DOHH2 (cell line): ENCODE results near the gene MYH7B.

ENCODE experiments used
- H3F3A ChIP-seq: fragments of 200-600 bp; sonication (generic), shearing (Covaris generic); 2 replicates; pipeline ENCODE4 v1.6.0; 2016; ENCODE audit warnings: antibody characterized with exemption, mild to moderate bottlenecking; ENCODE audit not compliant: control insufficient read depth, insufficient read depth
- H3K27ac ChIP-seq: fragments of 200-600 bp; sonication (generic); 2 replicates; pipeline ENCODE4 v1.5.1; 2014; ENCODE audit warnings: low read depth, mild to moderate bottlenecking, low read length, moderate library complexity
- H3K27me3 ChIP-seq: fragments of 200-600 bp; sonication (generic); 2 replicates; pipeline ENCODE4 v1.6.1; 2014; ENCODE audit warnings: mild to moderate bottlenecking, low read length, mixed read lengths; ENCODE audit not compliant: control insufficient read depth
- H3K36me3 ChIP-seq: fragments of 200-600 bp; sonication (generic); 2 replicates; pipeline ENCODE4 v1.6.1; 2014; ENCODE audit warnings: mild to moderate bottlenecking, low read length, moderate library complexity, mixed read lengths; ENCODE audit not compliant: control insufficient read depth
- H3K4me1 ChIP-seq: fragments of 200-600 bp; sonication (generic); 2 replicates; pipeline ENCODE4 v1.6.1; 2014; ENCODE audit warnings: mild to moderate bottlenecking, low read length, mixed read lengths; ENCODE audit not compliant: control insufficient read depth
- H3K4me2 ChIP-seq: fragments of 200-600 bp; sonication (generic); 2 replicates; pipeline ENCODE4 v1.6.0; 2014; ENCODE audit warnings: mild to moderate bottlenecking, low read length, moderate library complexity
- H3K4me3 ChIP-seq: fragments of 200-600 bp; sonication (generic); 2 replicates; pipeline ENCODE4 v1.5.1; 2014; ENCODE audit warnings: mild to moderate bottlenecking, low read length, mixed read lengths
- H3K79me2 ChIP-seq: fragments of 200-600 bp; sonication (generic); 2 replicates; pipeline ENCODE4 v1.6.1; 2014; ENCODE audit warnings: mild to moderate bottlenecking, low read length, mixed read lengths; ENCODE audit not compliant: control insufficient read depth
- H3K9me2 ChIP-seq: fragments of 200-600 bp; sonication (generic); replicated peaks from 2 replicates; pipeline ENCODE4 v1.6.1; 2014; ENCODE audit warnings: mild to moderate bottlenecking, low read length, mixed read lengths; ENCODE audit not compliant: control insufficient read depth
- H3K9me3 ChIP-seq: fragments of 200-600 bp; sonication (generic); 2 replicates; pipeline ENCODE4 v1.6.1; 2014; ENCODE audit warnings: antibody characterized with exemption, low read length, mixed read lengths; ENCODE audit not compliant: control insufficient read depth, insufficient read depth
- H4K20me1 ChIP-seq: fragments of 200-600 bp; sonication (generic); 2 replicates; pipeline ENCODE4 v1.6.0; 2014; ENCODE audit warnings: low read depth, mild to moderate bottlenecking, antibody characterized with exemption, low read length, moderate library complexity; ENCODE audit not compliant: control insufficient read depth, insufficient read depth
- CTCF ChIP-seq: fragments of 200-600 bp; sonication (generic); IDR thresholded peaks from one replicate; pipeline ENCODE4 v1.5.1; 2014; ENCODE audit warnings: antibody characterized with exemption, mild to moderate bottlenecking, low read depth, low read length; ENCODE audit not compliant: poor library complexity, severe bottlenecking
- EZH2phosphoT487 ChIP-seq: fragments of 200-600 bp; sonication (generic); IDR thresholded peaks from 2 replicates; pipeline ENCODE4 v1.6.1; 2017; ENCODE audit warnings: borderline replicate concordance, mild to moderate bottlenecking, antibody characterized with exemption, low read length, moderate library complexity, mixed read lengths

MYH7B gene

GRCh38 chr20:35000311-35000921, 44.7 kb downstream of the MYH7B start:
- Histone ChIP-seq H3K4me1 (no peaks in the 10 kb centered on the region), H3K27ac (no peak overlapping the region), H3K27me3 (no peaks in the 10 kb centered on the region), H3K4me3 (no peak overlapping the region), H3K79me2 (no peaks in the 10 kb centered on the region), H3F3A (no peaks in the 10 kb centered on the region), H3K36me3 (peaks cover 59% of the 10 kb centered on the region), H3K9me3 (no peaks in the 10 kb centered on the region), H4K20me1 (no peaks in the 10 kb centered on the region), H3K4me2 (no peak overlapping the region), H3K9me2 (no peaks in the 10 kb centered on the region)
- TF ChIP-seq CTCF (no peak), EZH2phosphoT487 (no peak)

GRCh38 chr20:35000922-35001595, 45.4 kb downstream of the MYH7B start:
- TF ChIP-seq CTCF (no peak), EZH2phosphoT487 (no peak)
- no peaks in the 10 kb centered on the region for H3K79me2 ChIP-seq
- no peaks in the 10 kb centered on the region for H3K4me1 ChIP-seq
- H3K9me2 ChIP-seq, result no peaks in the 10 kb centered on the region
- no peaks in the 10 kb centered on the region for H4K20me1 ChIP-seq
- H3K27ac ChIP-seq, result no peak overlapping the region
- H3K9me3 ChIP-seq, result no peaks in the 10 kb centered on the region
- H3K27me3 ChIP-seq, result no peaks in the 10 kb centered on the region
- H3K4me3 ChIP-seq, result no peak overlapping the region
- H3K36me3 ChIP-seq, result peaks cover 57% of the 10 kb centered on the region
- no peak overlapping the region for H3K4me2 ChIP-seq
- H3F3A ChIP-seq, result no peaks in the 10 kb centered on the region

GRCh38 chr20:35001596-35002362, 46.1 kb downstream of the MYH7B start:
- H3K36me3 ChIP-seq, result peaks cover 61% of the 10 kb centered on the region

More at GRCh38 chr20:35001596-35002362, 46.1 kb downstream of the MYH7B start:
- TF ChIP-seq EZH2phosphoT487, result no peak
- peak; percentile 44 for TF ChIP-seq CTCF
- H3K27ac ChIP-seq, result no peak overlapping the region
- H3F3A ChIP-seq, result no peaks in the 10 kb centered on the region
- no peaks in the 10 kb centered on the region for H3K79me2 ChIP-seq
- no peaks in the 10 kb centered on the region for H3K9me3 ChIP-seq
- no peak overlapping the region for H3K4me2 ChIP-seq
- H3K4me3 ChIP-seq, result no peak overlapping the region
- no peaks in the 10 kb centered on the region for H4K20me1 ChIP-seq
- no peaks in the 10 kb centered on the region for H3K27me3 ChIP-seq
- H3K4me1 ChIP-seq, result no peaks in the 10 kb centered on the region
- no peaks in the 10 kb centered on the region for H3K9me2 ChIP-seq
